OCI-M2 (cell line): Measurements from ENCODE around the gene KDM4C.
"Not testable (repeated sequence)": the region's sequence is repeated elsewhere in the genome, so short reads cannot be mapped to it uniquely, and the experiment has no call there.

Experiments used
- DNase-seq: peaks from one replicate; lab custom pipeline; 2025; ENCODE audit not compliant: unreplicated experiment; lab: John Stamatoyannopoulos, UW

Gene KDM4C

DNA sequence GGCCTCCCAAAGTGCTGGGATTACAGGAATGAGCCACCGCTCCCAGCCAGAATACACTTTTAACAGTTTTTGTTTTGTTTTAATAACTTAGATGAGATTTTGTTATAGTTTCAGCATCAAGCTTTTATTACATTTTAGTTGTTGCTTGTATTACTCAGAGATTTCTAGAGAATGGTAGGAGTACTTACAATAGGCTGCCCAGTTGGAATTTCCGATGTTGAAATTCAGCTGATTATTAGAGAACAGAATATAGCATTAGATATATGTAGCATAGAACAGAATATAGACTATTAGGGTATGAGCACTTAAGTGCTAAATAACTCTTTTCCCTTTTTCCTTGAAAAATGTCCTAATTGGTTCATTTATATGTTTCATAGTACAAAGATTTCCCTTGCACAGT, 6.2 kb downstream of the KDM4C start:
- DNase-seq: no peak

DNA sequence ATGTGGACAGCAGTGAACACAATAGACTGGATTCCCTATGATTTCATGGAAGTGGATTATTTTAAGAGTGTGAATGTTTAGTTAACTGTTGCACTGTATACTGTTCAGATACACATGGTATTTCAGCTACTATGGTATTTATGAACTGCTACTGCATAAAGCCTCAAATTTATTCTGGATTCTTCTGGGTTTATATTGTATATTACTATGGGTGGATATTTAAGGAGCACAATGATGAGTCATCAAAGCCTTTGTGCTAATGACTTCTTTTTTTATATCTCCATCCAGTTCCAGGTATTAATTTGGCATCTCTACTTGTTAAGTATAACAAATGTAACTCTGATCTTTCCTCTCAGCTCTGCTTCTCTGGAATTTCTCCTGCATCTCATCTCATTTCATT, 6.8 kb downstream of the KDM4C start:
- no peak for DNase-seq

DNA sequence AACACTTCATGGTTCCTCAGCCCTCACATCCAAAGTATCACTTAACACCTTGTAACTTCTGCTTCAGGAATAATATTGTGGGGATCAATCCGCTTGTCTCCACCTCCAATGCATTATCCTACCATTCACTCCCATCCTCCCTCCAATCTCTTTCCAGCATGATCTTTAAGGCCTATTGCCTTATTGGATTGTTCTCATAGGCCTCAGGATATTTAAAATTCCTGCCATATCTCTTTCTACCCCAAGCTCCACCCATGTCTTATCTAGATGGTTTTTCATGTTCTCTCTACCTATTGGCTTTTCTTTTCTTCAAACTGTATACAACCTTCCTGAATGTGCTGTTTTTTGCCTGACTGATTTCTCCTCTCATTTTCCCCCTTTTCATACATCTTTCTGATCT, 7.2 kb downstream of the KDM4C start:
- no peak for DNase-seq

DNA sequence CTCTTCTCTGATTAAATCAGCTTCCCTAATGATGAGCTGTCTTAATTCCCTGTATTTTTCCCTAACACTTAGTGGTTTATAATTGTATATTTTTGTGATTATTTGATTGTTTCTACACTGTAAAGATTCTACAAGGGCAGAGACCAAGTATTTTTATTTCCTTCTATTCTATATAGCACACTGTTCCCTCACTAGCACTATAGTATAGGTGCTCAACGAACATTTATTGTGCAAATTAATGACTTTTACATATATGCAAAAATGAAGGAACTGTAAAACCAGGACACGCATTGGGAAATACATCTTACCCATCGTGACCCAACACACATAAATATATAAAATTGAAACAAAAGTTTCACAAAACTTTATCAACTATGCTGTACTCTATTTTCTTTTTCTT, 7.6 kb downstream of the KDM4C start:
- no peak for DNase-seq

DNA sequence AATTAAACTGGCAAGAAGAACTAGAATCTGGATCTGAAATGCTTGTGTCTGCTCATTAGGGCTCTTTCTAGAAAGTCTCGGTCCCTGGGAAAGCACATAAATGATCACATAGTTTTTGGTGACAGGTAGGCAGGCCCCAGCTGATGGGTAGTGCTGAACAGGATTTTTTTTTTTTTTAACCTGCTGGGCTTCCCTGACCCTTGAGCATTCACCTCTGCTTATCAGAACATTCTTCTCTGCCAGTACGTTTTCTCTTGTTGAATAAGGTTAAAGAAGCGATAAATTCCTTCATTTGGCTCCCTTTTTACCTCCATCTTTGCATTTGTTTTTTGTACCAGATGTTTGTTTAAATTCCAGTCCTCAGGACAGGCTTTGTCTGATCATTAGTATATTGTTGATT, 8.8 kb downstream of the KDM4C start:
- DNase-seq: no peak

DNA sequence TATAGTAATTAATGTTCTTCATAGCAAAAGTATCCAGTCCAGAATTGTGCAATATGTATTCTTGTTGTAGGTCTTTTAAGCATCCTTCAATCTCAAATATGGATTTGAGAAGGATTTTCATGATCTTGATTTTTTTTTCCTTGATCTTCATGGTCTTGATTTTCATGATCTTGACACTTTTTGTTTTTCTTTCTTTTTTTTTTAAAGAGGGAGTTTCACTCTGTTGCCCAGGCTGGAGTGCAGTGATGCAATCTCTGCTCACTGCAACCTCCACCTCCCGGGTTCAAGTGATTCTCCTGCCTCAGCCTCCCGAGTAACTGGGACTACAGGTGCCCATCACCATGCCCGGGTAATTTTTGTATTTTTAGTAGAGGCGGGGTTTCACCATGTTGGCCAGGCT, 10.8 kb downstream of the KDM4C start:
- DNase-seq: not testable (repeated sequence)

DNA sequence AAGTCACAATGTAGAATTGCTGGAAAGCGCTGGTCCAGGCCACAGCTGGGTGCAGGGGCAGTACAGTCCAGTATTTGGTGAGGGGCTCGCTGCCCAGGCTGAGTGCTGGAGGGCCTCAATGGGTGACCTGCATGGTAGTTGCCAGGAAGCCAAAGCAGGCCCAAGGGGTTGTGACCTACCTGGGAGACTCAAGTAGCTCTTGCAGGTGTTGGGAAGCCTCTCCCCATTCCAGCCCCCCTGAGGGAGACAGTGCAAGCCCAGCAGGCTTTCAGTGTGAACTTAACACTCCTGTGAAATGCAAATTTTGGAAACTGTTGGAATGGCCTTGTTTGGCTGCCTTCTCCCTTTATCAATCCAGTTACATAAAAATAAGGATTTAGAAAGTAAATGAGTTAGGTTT, 13.9 kb downstream of the KDM4C start:
- DNase-seq: no peak

DNA sequence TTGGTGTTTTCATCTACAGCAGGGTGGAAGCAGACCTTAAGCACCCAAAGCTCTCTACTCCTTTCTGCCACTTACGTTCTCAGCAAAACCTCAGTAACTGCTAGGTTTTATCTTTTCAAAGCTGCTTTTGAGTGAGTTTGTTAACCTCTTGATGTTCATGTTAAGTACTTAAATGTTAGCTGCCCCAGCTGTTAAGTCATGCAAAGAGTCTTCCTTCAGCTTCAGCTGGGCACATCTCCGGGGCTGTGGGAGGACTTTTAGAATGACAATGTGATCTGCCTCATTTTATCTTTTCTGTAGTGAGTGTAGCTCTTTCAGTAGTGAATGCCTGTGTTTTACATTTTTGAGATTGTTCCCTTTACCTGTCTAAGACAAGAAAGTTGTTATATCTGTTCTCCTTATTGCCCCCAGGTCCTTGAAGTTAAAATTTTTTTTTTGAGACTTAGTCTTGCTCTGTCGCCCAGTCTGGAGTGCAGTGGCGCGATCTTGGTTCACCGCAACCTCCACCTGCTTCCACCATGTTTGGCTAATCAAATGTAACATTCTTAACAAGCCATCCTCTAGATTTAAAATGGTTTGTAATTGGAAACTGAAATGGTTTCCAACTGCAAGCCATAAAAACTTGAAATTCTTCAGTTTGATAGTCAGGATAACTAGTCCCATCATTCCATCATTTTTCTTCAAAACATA, 19.6 kb downstream of the KDM4C start:
- no peak for DNase-seq

DNA sequence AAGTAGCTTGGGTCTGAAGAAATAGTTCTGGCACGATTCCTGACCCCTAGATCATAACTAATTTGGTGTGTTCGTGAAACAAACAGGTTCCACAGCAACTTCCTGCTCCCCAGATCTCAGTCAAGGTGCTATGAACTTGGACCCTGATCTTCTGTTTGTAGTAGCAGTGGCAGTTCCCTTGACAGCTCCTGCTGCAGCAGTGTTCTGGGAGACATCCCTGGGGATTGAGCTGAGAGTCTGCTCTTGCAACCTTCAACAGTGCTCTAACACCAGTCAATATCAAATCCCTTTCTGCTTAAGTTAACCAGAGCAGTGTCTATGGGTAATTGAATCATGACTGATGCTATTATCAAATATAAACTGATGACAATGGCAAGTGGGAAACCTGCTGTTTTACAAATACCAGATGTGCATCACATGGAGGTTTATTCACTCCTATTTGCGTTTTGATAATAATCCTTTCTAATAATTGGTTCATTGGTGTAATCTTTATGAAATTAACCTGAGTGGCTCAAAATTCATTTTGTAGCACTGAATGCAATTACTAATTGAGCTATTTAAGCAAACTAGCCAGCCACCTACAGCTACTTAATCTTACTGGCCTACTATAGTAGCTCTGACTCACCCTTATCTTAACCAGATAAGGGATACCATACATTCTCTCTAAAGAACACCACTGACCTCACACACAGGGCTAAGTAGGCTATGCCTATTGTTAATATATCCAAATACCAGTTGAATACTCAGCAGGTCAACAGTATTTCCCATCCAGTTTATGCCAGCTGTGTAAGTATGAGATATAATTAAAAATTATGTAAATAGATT, 21.9 kb downstream of the KDM4C start:
- no peak for DNase-seq

DNA sequence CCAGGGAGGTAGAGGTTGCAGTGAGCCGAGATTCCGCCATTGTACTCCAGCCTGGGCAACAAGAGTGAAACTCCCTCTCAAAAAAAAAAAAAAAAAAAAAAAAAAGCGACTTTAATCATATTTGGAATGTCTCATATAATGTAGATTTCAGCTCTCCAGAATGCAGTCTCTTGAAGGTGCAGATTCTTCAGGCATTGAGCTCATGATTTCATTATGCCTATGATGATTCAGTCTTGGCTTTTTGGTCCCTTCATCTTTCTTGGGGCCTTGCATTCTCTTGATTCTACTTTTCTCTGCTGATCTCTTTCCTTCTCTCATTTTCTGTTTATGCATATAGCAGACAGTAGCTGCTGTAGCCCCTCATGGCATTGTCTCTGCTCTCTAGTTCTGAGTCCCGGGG, 22.9 kb downstream of the KDM4C start:
- DNase-seq: no peak

DNA sequence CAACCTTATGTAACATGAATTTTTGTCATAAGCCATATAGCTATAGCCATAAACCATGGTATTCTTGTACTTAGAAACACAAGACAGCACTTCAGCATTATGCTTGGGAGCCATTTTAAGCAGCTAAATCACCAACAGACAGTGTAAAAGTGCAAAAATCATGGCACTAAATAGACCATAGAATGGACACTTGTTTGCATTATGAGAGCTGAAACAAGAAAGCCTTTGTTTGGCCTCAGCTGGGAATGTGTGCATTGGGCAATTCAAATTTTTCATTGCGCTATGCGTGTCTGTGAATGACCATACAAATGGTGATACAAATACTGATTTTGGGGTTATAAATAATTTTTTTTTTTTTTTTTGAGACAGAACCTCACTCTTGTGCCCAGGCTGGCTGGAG, 23.7 kb downstream of the KDM4C start:
- no peak for DNase-seq

DNA sequence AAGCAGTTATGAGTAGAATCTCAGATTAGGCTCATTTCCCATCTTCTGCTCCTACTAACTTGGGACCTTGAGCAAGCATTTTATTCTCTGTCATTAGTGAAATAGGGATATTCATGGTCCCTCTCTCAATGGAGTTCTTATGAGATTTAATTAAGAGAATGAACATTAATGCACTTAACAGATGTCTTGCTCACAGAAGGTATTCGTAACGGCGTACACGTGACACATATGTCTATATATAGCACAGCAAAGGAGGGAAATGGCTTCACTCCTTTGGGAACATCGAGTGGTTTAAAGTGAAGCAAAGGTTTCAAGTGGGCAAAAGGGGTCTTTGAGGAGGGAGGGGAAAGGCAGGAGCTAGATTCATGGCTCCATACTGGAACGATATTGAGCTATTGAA, 24.6 kb downstream of the KDM4C start:
- DNase-seq: no peak

DNA sequence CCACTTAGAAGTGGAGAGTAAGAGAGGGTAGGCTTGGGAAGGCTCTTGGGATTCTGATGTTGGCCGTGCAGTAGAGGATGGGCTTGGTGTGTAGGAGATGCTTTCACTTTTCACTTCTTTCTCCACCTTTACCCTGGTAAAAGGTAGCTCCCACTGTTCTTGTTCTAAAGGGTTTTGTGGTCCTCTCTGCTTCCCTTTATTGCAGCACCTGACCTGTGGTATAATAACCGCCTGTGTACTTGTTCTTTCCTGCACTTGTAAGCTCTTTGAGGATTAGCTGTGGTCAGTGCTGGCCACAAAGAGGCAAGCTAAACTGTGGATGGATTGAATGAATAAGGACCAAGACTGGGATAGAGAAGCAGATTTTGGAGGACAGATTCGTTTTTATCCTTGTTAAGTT, 25.2 kb downstream of the KDM4C start:
- no peak for DNase-seq

DNA sequence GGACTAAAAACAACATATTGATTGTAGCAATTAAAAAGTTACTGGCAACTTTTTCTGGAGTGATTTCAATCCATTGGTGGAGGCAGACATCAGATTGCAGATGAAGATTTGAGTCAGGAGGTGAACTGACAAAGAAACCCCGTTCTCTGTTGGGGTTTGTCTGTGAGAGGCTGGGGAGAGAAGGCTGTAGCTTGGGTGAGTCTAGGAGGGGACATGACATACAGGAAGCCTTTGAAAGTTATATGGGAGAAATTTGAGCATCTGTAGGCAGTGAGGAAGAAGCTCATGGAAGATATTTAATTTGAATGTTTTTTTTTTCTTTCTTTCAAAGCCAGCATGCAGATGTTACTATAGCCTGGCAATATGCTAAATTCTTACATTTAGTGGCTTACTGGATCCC, 26.0 kb downstream of the KDM4C start:
- DNase-seq: no peak

DNA sequence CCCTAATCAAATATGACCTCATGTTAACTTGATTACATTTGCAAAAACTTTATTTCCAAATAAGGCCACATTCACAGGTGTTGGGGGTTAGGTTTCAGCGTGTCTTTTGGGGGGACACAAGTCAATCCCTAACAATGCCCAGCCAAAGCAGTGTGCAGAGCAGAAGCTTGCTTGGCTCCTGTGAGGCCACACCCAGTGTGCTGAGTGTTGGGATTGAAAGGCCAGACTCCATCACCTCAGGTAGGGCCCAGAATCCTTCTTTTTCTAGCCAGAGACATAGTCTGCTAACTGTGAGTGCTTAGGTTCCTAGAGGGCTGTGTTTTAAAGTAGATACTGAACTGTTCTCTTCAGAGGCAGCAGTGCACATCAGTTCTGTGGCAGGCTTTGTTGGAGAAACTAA, 27.9 kb downstream of the KDM4C start:
- no peak for DNase-seq

DNA sequence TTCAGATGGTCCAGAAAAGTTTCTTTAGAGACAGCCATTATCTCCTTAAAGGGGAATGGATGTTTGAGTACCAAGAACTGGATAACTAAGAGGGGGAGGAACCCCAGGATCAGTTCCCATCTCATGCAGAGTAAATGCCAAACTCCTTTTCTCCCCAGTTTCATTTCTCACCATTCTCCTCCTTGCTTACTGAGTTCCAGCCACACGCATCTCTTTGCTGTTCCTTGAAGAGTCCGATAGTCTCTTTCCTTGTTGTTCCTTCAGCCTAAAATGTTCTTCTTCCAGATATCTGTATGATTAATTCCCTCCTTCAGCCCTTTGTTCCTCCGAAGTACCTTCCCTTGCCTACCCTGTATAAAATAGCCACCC, 30.0 kb downstream of the KDM4C start:
- DNase-seq: no peak

DNA sequence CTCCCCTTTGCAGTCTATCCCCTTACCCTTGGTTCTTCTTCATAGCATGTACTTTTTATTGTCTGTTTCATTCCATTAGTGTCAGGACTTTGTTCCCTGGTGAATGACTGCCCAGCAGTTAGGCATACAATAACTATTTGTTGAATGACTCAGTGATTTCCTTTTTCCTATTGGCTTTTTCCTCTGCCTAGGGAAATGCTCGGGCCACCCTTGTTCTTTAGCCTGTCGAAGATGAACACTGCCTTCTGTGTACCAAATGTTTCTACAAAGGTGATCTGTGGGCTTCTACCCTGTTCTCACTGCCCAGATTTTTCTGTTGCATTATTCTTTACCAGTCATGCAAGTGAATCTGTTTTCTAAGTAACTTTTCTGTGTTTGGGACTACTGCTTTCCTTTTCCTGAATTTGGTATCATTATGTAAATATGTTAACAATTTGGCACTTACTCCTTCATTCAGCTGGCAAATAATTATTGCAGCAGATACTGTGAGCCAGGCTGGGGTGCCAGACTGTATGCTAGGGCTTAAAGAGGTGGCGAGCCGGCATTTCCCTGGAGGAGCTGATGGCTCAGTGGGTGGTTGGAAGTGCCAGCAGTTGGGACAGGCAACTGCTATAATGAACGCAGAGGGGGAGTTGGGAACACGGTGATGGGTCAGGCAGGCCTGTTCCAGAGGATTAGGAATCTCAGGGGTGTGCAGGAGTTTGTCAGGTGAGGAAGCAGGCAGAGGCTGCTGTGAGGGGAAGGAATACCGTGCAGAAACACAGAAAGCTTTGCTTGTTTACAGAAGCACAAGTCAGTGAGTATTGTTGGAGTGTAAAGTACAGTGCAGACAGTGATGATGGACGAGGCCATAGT, 30.6 kb downstream of the KDM4C start:
- no peak for DNase-seq

DNA sequence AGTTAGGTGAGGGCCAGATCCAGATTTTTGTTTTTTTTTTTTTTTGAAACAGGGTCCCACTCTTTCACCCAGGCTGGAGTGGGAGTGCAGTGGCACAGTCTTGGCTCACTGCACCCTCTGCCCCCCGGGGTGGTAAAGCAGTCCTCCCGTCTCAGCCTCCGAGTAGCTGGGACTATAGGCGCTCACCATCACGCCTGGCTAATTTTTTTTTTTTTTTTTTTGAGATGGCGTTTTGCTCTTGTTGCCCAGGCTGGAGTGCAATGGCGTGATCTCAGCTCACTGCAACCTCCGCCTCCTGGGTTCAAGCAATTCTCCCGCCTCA, 31.2 kb downstream of the KDM4C start:
- DNase-seq: not testable (repeated sequence)

DNA sequence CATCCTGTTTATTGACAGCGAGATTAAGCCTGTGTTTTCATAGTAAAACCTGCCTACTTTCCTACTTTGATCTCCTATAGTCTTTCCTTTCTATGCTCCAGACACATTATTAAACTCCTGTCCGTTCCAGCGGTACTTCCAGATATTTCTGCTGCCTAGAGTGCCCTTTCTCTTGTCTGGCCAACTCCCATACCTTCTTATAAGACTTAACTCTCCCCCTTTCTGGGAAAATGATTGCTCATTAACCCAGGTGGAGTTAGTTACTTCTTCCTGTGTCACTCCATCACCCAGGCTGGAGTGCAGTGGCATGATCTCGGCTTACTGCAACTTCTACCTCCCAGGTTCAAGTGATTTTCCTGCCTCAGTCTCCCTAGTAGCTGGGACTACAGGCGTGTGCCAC, 33.1 kb downstream of the KDM4C start:
- DNase-seq: no peak

DNA sequence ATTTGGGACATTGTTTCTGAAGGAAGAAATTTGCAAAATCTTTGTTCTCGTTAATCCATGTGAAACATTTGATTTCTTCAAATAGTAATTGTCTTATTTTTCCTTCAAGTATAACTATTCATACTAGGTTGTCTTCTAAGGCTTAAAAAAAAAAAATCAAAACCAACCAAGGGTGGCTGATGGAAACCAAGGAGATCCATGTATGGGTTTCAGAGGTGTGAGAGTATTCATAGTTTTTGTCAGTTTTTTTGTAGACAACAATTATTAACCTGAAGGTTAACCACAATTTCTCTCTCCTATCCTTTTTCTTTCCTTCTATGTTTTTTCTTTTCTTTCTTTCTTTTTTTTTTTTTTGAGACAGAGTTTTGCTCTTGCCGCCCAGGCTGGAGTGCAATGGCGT, 35.4 kb downstream of the KDM4C start:
- DNase-seq: no peak

DNA sequence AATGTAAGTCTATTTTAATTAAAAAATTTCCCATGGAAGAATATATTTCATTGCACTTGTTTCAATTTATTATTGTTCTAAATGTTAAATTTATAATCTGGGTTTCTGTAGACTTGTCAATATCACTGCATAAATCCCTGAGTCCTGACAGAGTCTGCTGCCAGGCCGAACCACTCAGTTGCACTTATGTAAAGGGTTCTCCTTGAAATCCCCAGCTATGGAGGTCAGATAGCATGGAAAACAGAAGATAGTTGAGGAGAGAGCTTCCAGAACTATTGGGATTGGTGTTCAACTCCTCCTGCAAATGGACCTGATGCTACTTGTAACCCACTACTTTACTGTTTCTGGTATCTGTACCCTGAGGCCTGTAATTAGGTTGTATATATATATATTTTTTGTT, 37.2 kb downstream of the KDM4C start:
- no peak for DNase-seq

DNA sequence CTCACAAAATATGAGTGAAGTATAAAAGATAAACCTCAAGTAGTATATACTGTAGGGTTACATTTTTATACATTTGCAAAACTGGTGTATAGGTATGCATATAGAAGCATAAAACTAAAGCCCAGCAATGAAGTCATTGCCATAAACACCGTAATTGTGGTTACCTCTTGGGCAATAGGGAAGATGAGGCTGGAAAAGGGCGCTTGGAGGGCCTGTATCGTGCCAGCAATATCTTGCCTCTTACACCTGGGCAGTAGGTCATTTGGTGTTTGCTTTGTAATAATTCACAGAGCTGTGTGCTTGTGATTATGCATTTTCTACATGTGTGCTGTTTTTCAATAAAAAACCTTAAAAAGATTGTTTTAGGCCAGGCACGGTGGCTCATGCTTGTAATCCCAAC, 45.2 kb downstream of the KDM4C start:
- DNase-seq: no peak
